Epithelial cell of proximal tubule (primary cell): ENCODE results near the gene LAMTOR2. TPM values are rescaled to one million over a fixed set of nuclear protein-coding genes. Genes with fewer than 3 reads are reported as not detected.
"Not testable (repeated sequence)": the region's sequence is repeated elsewhere in the genome, so short reads cannot be mapped to it uniquely, and the experiment has no call there.

Source experiments
- DNase-seq: peaks from one replicate; pipeline ENCODE4 v3.0.0-alpha.2; 2011; ENCODE audit warnings: low read depth
- H3K4me3 ChIP-seq: 2 replicates; pipeline ENCODE4 v1.5.1; 2011; ENCODE audit warnings: low read depth, mild to moderate bottlenecking, low read length
- total RNA-seq: library from RNA; depleted of rRNA; stranded (reverse); fragments of >200 nt; gene quantifications from 2 replicates; pipeline ENCODE4 v1.2.3, GENCODE V29; 2015
- TF ChIP-seq, protein P1 (sequence below): conservative IDR thresholded peaks from 2 replicates; pipeline ENCODE4 v1.5.1; 2012; ENCODE audit warnings: low read depth, mild to moderate bottlenecking, low read length

LAMTOR2 gene
- total RNA-seq, 1 donor from 2014 or later = 97.0 TPM

DNA sequence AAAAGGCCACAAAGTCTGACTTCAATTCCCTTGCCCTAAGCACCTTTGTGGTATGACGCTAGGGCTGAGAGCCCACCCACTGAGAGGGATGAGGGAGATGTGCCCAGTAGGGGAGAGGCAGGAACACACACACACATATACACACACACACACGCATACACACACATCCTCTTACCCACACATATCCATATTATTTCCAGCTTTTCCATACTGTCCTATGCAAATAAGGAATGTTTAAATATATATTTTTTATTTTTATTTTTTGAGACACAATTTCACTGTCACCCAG, 9.4 kb downstream of the LAMTOR2 start:
- TF ChIP-seq, protein P1, sequence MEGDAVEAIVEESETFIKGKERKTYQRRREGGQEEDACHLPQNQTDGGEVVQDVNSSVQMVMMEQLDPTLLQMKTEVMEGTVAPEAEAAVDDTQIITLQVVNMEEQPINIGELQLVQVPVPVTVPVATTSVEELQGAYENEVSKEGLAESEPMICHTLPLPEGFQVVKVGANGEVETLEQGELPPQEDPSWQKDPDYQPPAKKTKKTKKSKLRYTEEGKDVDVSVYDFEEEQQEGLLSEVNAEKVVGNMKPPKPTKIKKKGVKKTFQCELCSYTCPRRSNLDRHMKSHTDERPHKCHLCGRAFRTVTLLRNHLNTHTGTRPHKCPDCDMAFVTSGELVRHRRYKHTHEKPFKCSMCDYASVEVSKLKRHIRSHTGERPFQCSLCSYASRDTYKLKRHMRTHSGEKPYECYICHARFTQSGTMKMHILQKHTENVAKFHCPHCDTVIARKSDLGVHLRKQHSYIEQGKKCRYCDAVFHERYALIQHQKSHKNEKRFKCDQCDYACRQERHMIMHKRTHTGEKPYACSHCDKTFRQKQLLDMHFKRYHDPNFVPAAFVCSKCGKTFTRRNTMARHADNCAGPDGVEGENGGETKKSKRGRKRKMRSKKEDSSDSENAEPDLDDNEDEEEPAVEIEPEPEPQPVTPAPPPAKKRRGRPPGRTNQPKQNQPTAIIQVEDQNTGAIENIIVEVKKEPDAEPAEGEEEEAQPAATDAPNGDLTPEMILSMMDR = no peak
- H3K4me3 ChIP-seq = no peak overlapping the region
- no peak for DNase-seq

DNA sequence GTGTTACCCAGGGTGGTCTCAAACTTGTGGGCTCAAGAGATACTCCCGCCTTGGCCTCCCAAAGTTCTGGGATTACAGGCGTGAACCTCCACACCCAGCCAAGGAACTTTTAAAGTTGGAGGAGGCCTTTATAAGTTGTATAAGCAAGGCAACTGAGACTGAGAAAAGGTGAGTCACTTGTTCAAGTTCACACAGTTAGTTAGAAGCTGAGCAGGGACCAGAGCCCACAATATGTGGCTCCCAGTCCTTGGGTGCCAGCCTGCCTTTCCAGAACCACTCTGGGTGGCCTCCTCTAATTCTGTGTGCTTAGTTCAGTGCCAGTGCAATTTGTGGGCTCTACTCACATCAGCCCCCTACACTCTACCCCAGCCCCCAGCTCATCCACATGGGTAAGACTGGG, 10.0 kb downstream of the LAMTOR2 start:
- H3K4me3 ChIP-seq = no peak overlapping the region
- TF ChIP-seq, protein P1 = no peak

DNA sequence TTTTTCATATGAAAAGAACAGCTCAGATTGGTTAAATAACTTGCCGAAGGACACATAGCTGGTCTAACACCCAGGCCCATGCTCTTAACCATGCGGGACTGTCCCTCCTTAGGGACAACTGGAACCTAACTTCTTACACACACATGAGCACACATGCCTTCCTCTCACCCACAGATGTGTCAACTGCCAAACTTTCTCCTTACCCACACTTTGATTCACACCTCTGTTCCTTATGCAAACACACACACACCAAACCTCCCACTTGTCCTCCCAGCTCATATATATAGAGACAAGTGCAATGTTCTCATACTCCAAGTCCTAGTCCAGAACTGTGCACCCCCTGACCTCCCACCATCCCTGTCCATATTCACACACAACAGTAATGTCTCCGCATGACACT, 10.6 kb downstream of the LAMTOR2 start:
- DNase-seq = no peak
- no peak overlapping the region for H3K4me3 ChIP-seq
- TF ChIP-seq, protein P1 = no peak

More for the DNA sequence above, 10.0 kb downstream of the LAMTOR2 start:
- no peak for DNase-seq

DNA sequence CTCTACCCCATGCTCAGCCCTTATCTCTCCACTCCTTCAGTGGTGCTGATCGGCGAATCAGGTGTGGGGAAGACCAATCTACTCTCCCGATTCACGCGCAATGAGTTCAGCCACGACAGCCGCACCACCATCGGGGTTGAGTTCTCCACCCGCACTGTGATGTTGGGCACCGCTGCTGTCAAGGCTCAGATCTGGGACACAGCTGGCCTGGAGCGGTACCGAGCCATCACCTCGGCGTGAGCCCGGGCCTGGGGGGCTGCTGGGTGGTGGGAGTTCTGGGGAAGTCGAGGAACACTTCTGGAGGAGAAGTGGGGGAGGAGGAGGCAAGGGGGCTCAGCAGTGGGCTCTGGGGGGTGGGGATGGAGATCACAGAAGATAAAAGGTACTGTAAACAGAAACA, 11.3 kb downstream of the LAMTOR2 start:
- H3K4me3 ChIP-seq = no peak overlapping the region
- TF ChIP-seq, protein P1 = no peak
- DNase-seq = no peak

DNA sequence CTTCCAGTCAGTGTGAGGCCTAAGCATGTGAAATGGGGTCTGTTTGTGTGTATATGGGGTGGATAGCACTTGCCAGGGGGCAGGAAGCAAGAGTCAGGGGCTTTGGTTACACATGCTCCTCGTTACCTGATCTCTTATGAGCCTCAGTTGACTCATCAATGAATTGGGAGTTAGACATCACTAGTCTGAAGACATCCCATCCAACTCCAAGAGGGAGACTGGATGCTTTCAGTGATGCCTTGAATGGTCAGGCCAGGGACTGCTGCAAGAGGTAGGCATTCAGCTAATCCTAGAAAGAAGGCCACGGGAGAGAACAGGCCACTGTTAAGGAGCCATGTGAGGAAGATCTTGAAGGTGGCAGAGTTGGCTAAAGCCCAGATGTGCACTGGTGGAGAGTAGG, 12.7 kb downstream of the LAMTOR2 start:
- DNase-seq = no peak
- no peak overlapping the region for H3K4me3 ChIP-seq
- TF ChIP-seq, protein P1 = no peak

DNA sequence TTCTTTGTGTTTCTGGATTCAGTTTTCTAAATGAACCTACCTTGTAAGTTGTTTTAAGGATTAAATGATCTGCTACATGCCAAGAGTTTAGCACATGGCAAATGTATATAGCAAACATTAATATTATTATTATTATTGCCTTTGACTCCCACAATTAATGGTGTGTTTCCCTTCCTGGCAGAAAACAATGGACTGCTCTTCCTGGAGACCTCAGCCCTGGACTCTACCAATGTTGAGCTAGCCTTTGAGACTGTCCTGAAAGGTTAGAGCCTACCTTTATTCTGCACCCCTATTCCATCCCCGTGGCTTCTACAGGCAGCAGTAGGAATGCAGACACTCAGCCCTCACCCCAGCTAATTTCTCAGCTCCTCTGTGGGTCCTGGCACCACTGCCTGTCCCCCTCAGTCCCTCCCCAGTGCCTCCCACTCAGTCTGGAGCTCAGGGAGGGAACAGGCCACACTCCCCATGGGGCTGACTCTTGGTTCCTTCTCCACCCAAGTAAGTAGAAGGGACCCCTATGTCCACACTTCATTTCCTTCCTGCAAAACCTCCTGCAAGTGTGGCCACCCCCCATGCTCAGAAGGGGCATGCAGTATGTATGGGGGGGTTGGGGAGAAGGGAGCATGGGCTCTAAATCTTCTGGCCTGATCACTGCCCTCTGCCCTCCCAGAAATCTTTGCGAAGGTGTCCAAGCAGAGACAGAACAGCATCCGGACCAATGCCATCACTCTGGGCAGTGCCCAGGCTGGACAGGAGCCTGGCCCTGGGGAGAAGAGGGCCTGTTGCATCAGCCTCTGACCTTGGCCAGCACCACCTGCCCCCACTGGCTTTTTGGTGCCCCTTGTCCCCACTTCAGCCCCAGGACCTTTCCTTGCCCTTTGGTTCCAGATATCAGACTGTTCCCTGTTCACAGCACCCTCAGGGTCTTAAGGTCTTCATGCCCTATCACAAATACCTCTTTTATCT, 15.2 kb downstream of the LAMTOR2 start:
- DNase-seq = no peak
- H3K4me3 ChIP-seq = no peak overlapping the region
- TF ChIP-seq, protein P1 = no peak

DNA sequence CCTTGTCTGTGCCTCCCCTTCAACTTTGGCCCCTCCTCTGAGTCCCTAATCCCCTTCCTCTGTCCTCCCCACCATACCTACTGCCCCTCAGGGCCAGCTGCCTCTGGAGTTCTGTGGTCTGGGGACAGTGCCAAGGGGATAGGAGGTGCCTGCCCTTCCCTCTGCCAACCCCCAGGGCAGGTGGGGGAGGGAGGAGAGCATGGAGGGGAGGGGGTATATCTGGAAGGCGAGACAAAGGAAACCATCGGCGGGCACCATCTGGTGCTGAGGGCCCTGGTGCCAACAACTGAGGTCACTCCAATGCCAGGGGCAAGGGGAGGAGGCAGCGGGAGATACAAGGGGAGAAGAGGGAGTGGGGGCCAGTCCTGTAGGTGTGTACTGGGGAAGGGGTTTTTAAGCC, 16.0 kb downstream of the LAMTOR2 start:
- DNase-seq = no peak
- TF ChIP-seq, protein P1 = no peak
- H3K4me3 ChIP-seq = no peak overlapping the region

DNA sequence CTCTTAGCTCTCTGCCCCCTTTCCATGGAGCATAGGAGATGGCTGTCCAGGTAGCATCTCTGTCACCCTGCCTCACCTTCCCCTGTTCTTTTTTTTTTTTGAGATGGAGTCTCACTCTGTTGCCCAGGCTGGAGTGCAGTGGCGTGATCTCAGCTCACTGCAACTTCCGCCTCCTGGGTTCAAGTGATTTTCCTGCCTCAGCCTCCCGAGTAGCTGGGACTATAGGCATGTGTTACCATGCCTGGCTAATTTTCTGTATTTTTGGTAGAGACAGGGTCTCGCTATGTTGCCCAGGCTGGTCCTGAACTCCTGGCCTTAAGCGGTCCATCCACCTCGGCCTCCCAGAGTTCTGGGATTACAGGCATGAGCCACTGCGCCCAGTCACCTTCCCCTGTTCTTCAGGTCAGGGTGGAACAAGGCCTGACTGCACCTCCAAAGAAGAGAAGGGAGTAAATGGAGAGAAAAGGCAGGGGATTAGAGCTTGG, 16.8 kb downstream of the LAMTOR2 start:
- H3K4me3 ChIP-seq = not testable (repeated sequence)

More for the DNA sequence above, 16.8 kb downstream of the LAMTOR2 start:
- DNase-seq = not testable (repeated sequence)
